ENCODE data around the gene GSKIP. TPM values are rescaled to one million over a fixed set of nuclear protein-coding genes. Genes with fewer than 3 reads are reported as not detected.

The GSKIP gene
- total RNA-seq, 4 donors from 2014 or later: 6.7 to 15.1 (median 8.6) TPM

DNA sequence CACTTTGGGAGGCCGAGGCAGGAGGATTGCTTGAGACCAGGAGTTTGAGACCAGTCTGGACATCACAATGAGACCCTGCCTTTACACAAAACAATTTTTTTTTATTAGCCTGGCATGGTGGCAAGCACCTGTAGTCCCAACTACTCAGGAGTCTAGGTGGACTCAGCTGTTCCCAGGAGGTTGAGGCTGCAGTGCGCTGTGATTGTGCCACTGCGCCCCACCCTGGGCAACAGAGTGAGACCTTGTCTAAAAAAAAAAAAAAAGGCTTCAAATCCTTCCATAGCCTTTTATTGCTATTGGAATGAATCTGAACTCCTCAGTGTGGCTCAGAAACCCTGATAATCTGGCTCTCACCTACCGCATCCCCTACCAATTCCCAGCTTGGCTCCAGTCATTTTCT lies 54.7 kb downstream of the GSKIP start:
- DNase-seq (no peak), ATAC-seq (no peak)
- in situ Hi-C loops (cut with MboI; ENCODE audit: low sequenced_read_pairs in 4 of 4) (loop anchor here in 1 of 4 donors (25.0 kb wide), 2 partner anchors 306 to 856 kb away; no protein-coding TSS in a partner anchor), intact Hi-C loops (cut with DNase I; ENCODE audit: low total_unique reads) (no loop called here)
- Histone ChIP-seq H3K9me3 (no peaks in the 10 kb centered on the region), H3K27me3 (no peaks in the 10 kb centered on the region), H3K27ac (no peak overlapping the region), H3K4me1 (no peaks in the 10 kb centered on the region), H3K36me3 (no peaks in the 10 kb centered on the region), H3K4me3 (no peak overlapping the region)
- TF ChIP-seq, protein P1, sequence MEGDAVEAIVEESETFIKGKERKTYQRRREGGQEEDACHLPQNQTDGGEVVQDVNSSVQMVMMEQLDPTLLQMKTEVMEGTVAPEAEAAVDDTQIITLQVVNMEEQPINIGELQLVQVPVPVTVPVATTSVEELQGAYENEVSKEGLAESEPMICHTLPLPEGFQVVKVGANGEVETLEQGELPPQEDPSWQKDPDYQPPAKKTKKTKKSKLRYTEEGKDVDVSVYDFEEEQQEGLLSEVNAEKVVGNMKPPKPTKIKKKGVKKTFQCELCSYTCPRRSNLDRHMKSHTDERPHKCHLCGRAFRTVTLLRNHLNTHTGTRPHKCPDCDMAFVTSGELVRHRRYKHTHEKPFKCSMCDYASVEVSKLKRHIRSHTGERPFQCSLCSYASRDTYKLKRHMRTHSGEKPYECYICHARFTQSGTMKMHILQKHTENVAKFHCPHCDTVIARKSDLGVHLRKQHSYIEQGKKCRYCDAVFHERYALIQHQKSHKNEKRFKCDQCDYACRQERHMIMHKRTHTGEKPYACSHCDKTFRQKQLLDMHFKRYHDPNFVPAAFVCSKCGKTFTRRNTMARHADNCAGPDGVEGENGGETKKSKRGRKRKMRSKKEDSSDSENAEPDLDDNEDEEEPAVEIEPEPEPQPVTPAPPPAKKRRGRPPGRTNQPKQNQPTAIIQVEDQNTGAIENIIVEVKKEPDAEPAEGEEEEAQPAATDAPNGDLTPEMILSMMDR (IDR thresholded peaks at IDR 0.05 in 4 of 5, conservative IDR thresholded peaks at IDR 0.05 in 1 of 5): no peak
- TF ChIP-seq POLR2A (IDR thresholded peaks at IDR 0.05): no peak

- H3K4me3 ChIP-seq: no peak overlapping the region
- H3K27me3 ChIP-seq: no peaks in the 10 kb centered on the region
- no peak overlapping the region for H3K27ac ChIP-seq
- H3K4me1 ChIP-seq: no peaks in the 10 kb centered on the region
- H3K36me3 ChIP-seq: no peaks in the 10 kb centered on the region
- DNase-seq (no peak), ATAC-seq (no peak)
- in situ Hi-C loops (cut with MboI; ENCODE audit: low sequenced_read_pairs in 4 of 4): loop anchor here (10.0 to 25.0 kb wide), 3 partner anchors 126 to 859 kb away; no protein-coding TSS in a partner anchor
- intact Hi-C loops (cut with DNase I; ENCODE audit: low total_unique reads): loop anchor here (5.0 kb wide), 1 partner anchor 319 kb away; no protein-coding TSS in a partner anchor
- no peak for TF ChIP-seq POLR2A (IDR thresholded peaks at IDR 0.05)
- TF ChIP-seq, protein P1 (IDR thresholded peaks at IDR 0.05 in 4 of 5, conservative IDR thresholded peaks at IDR 0.05 in 1 of 5): no peak
- no peaks in the 10 kb centered on the region for H3K9me3 ChIP-seq
These were observed 57.9 kb downstream of the GSKIP start for GRCh38 chr14:96421236-96421635.

DNA sequence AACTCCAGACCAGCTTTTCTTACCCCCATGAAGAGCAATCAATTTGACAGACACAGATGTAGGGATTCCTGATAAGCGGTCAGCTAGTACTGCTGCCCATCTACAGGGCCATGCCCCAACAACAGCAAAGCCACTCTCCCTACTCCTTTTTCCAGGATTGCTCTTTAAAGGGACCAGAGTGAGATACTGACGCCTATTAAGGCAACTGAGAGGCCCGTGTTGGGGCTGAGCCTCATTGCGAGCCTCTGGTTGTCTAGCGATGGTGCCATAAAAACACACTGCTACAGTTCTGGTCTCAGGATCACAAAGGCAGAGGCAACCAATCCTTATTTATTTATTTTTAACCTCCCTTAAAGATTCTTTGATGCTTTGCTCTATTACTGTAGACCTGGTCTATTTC lies 59.7 kb downstream of the GSKIP start:
- no peaks in the 10 kb centered on the region for H3K9me3 ChIP-seq
- H3K27me3 ChIP-seq: no peaks in the 10 kb centered on the region
- no peak for DNase-seq
- TF ChIP-seq, protein P1 (IDR thresholded peaks at IDR 0.05 in 4 of 5, conservative IDR thresholded peaks at IDR 0.05 in 1 of 5): no peak
- no peak for TF ChIP-seq POLR2A (IDR thresholded peaks at IDR 0.05)
- in situ Hi-C loops (cut with MboI; ENCODE audit: low sequenced_read_pairs in 4 of 4) (loop anchor here (10.0 to 25.0 kb wide), 3 partner anchors 128 to 861 kb away; no protein-coding TSS in a partner anchor), intact Hi-C loops (cut with DNase I; ENCODE audit: low total_unique reads) (loop anchor here (5.0 kb wide), 1 partner anchor 321 kb away; no protein-coding TSS in a partner anchor)
- ATAC-seq: no peak
- no peak overlapping the region for H3K27ac ChIP-seq
- no peaks in the 10 kb centered on the region for H3K36me3 ChIP-seq
- H3K4me1 ChIP-seq: no peaks in the 10 kb centered on the region
- no peak overlapping the region for H3K4me3 ChIP-seq

DNA sequence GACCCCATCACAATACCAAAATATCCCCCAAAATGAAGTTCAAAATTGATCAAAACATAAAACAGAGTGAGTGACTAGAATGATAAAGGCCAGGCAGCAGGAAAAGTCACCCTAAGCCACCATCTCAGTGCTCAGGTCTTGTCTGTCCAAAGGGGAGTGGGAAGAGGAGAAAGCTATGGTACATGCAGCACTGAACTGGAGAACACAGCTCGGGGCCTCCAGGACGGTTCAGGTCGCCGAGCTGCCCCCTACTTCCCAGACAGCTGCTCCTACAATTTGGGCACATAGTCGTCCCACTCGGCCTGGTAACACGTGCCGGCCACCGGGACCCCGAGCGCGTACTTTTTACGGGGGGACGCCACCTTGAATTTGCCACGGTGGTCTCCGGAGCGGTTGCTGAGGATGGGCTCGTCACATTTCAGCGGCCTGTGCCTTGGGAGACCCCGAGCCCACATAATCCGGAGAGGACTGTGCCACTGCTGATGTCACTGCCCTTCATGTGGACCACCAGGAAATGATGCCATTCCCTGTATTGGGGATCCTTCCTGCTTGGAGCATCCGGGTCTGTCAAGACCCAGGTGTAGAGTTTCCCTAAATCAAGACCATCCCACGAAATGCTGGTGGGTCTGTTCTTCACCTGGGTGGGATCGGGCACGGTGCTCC lies 60.3 kb downstream of the GSKIP start:
- in situ Hi-C loops (cut with MboI; ENCODE audit: low sequenced_read_pairs in 4 of 4): loop anchor here (10.0 to 25.0 kb wide), 3 partner anchors 129 to 861 kb away; no protein-coding TSS in a partner anchor
- TF ChIP-seq POLR2A (IDR thresholded peaks at IDR 0.05): no peak
- TF ChIP-seq, protein P1 (IDR thresholded peaks at IDR 0.05 in 4 of 5, conservative IDR thresholded peaks at IDR 0.05 in 1 of 5): no peak

More for the DNA sequence above, 60.3 kb downstream of the GSKIP start:
- Histone ChIP-seq H3K9me3 (no peaks in the 10 kb centered on the region), H3K4me1 (no peaks in the 10 kb centered on the region), H3K36me3 (no peaks in the 10 kb centered on the region), H3K27ac (no peak overlapping the region), H3K4me3 (peak overlapping the region; percentile 27 to 51 (median 42)), H3K27me3 (no peaks in the 10 kb centered on the region)
- DNase-seq (no peak), ATAC-seq (peak in 1 of 2 donors; percentile 12)
- intact Hi-C loops (cut with DNase I; ENCODE audit: low total_unique reads): loop anchor here (2.0 to 5.0 kb wide), 3 partner anchors 61 to 321 kb away; partner anchors contain the start of genes ATG2B and GSKIP

Measured in gastrocnemius medialis (tissue), 4 donors.